ENCODE results near the gene ELMO3. TPM values are rescaled to one million over a fixed set of nuclear protein-coding genes. Genes with fewer than 3 reads are reported as not detected.

Gene ELMO3
- total and polyA plus RNA-seq, 2 of the 4 experiments (the other 2 are of a cell fraction): 0.36 to 1.6 TPM

GRCh38 chr16:67202956-67203493 lies 4.1 kb downstream of the ELMO3 start:
- H2BK15ac ChIP-seq (ENCODE audit: low read depth, low read length): no peak overlapping the region
- no peak overlapping the region for H2BK20ac ChIP-seq (ENCODE audit: low read depth, low read length)
- no peak overlapping the region for H2AK9ac ChIP-seq (replicated peaks; ENCODE audit: low read depth, low read length, poor library complexity)
- peaks cover 0 to 6% of the 10 kb centered on the region in 2 experiments; a peak in 1 of 4 replicates for H3K79me1 ChIP-seq (ENCODE audit: low read depth in 1 of 2, low read length in 2 of 2)
- no peak overlapping the region for H2BK5ac ChIP-seq (ENCODE audit: low read depth, low read length, poor library complexity, severe bottlenecking)
- CTCF ChIA-PET: no interaction called here
- no peak overlapping the region for H3K4me2 ChIP-seq (ENCODE audit: low read depth, low read length)
- H3K36me3 ChIP-seq (ENCODE audit: control insufficient read depth, insufficient read depth, low read length): peaks cover 33% of the 10 kb centered on the region
- intact Hi-C loops (cut with micrococcal nuclease) (no loop called here), dilution Hi-C loops (cut with HindIII; ENCODE audit: low sequenced_read_pairs, unreplicated experiment) (no loop called here), in situ Hi-C loops (cut with MboI; ENCODE audit: low sequenced_read_pairs) (no loop called here)
- H3K56ac ChIP-seq (ENCODE audit: extremely low read depth, insufficient read depth, low read length): no peak overlapping the region
- H3K14ac ChIP-seq (replicated peaks; ENCODE audit: low read depth, low read length): no peak overlapping the region
- no peak overlapping the region for H4K8ac ChIP-seq (ENCODE audit: low read depth in 2 of 2, low read length in 2 of 2)
- no peak overlapping the region for H3K27ac ChIP-seq (ENCODE audit: insufficient read depth, low read length)
- H2BK120ac ChIP-seq (ENCODE audit: low read depth, low read length): no peak overlapping the region
- no peak overlapping the region for H2AFZ ChIP-seq (replicated peaks; ENCODE audit: low read length, poor library complexity)
- no peak overlapping the region for H3K4me3 ChIP-seq (ENCODE audit: insufficient read depth, low read depth, low read length)
- 0 out of 2 replicates have a peak, but pooled peaks cover 6% of the 10 kb centered on the region for H4K20me1 ChIP-seq (ENCODE audit: insufficient read depth, low read length)
- H3K9ac ChIP-seq (ENCODE audit: low read depth, low read length): no peak overlapping the region
- POLR2A ChIA-PET (ENCODE audit: unreplicated experiment): no interaction called here
- 88% methylated on average over 9 of the region's 23 CpGs; no CpG with 5 or more reads in 1 of the 2 experiments for WGBS, 2 experiments (ENCODE audit: extremely low coverage in 2 of 2, insufficient read length in 1 of 2)
- ATAC-seq (ENCODE audit: low read depth): no peak
- no TSS peak for BruUV-seq (replicated peaks)
- H3K9me1 ChIP-seq (ENCODE audit: insufficient read depth, low read length): peaks cover 10% of the 10 kb centered on the region
- no peaks in the 10 kb centered on the region for H3K9me3 ChIP-seq (ENCODE audit: control insufficient read depth, insufficient read depth, low read length)
- no peaks in the 10 kb centered on the region for H3K27me3 ChIP-seq (ENCODE audit: control insufficient read depth, insufficient read depth, low read length)
- peaks cover 5% of the 10 kb centered on the region for H3K4me1 ChIP-seq (ENCODE audit: control insufficient read depth, insufficient read depth, low read length)
- H3K23ac ChIP-seq (ENCODE audit: low read depth, low read length): no peak overlapping the region
- no peak overlapping the region for H4K91ac ChIP-seq (ENCODE audit: insufficient read depth, low read depth, low read length)
- TF ChIP-seq RCOR1 (IDR thresholded peaks at IDR 0.05; ENCODE audit: insufficient replicate concordance, low read length): no peak
- no peak for TF ChIP-seq MAFK (IDR thresholded peaks at IDR 0.05; ENCODE audit: low read depth, low read length)
- no peak for TF ChIP-seq MAZ (IDR thresholded peaks at IDR 0.05; ENCODE audit: borderline replicate concordance, low read depth, low read length)
- TF ChIP-seq MXI1 (IDR thresholded peaks at IDR 0.05; ENCODE audit: borderline replicate concordance, low read depth, low read length): no peak
- no peak for TF ChIP-seq ELK1 (IDR thresholded peaks at IDR 0.05; ENCODE audit: borderline replicate concordance, low read depth, low read length)
- no peak for TF ChIP-seq NFE2L2 (IDR thresholded peaks at IDR 0.05; ENCODE audit: low read depth, low read length)
- no peak for TF ChIP-seq CTCF (conservative IDR thresholded peaks at IDR 0.05; ENCODE audit: low read depth, low read length)
- H3K4ac ChIP-seq (ENCODE audit: low read depth, low read length): no peak overlapping the region
- H2AK5ac ChIP-seq (ENCODE audit: low read depth, low read length): no peak overlapping the region
- no peak for DNase-seq
- H3K18ac ChIP-seq (ENCODE audit: low read depth, low read length): no peak overlapping the region
- H4K5ac ChIP-seq (ENCODE audit: low read depth, low read length): no peak overlapping the region

Measured in IMR-90 (cell line).